Fibroblast of lung (primary cell): ENCODE data around the gene DNAJC1.

ENCODE experiments used
- EZH2 ChIP-seq: IDR thresholded peaks from 2 replicates; pipeline ENCODE4 v1.5.1; 2012; ENCODE audit warnings: low read length, control low read depth, mild to moderate bottlenecking; ENCODE audit errors: missing control alignments
- TF ChIP-seq, protein P1 (sequence below), 2 donors: IDR thresholded peaks in 1 of 2; conservative IDR thresholded peaks in 1 of 2; 1 replicate in 1 of 2; 2 replicates in 1 of 2; pipeline ENCODE4 v1.5.1; 2011 to 2012; ENCODE audit warnings: low read length in 2 of 2, control low read depth in 1 of 2, inconsistent platforms in 1 of 2, low read depth in 1 of 2, mild to moderate bottlenecking in 1 of 2

DNA sequence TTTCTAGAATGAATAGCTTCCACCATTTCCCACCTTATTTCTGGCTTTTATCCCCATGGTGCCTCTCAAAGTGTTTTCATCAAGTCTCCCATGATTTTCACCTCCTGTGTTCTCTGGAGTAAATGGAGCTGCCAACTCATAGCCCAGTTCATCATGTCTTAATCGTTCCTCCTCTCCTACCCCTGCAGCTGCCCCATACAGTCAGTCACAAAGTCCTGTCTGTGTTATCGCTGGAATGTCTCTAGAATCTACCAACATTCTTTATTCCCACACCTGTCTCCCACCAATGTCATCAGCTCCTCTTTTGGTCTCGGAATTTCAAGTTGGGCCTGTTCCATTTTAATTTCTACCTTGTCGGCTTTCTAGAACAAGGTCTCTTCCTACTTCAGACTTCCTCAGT is 290.6 kb downstream of the DNAJC1 start:
- TF ChIP-seq, protein P1, sequence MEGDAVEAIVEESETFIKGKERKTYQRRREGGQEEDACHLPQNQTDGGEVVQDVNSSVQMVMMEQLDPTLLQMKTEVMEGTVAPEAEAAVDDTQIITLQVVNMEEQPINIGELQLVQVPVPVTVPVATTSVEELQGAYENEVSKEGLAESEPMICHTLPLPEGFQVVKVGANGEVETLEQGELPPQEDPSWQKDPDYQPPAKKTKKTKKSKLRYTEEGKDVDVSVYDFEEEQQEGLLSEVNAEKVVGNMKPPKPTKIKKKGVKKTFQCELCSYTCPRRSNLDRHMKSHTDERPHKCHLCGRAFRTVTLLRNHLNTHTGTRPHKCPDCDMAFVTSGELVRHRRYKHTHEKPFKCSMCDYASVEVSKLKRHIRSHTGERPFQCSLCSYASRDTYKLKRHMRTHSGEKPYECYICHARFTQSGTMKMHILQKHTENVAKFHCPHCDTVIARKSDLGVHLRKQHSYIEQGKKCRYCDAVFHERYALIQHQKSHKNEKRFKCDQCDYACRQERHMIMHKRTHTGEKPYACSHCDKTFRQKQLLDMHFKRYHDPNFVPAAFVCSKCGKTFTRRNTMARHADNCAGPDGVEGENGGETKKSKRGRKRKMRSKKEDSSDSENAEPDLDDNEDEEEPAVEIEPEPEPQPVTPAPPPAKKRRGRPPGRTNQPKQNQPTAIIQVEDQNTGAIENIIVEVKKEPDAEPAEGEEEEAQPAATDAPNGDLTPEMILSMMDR (conservative IDR thresholded peaks at IDR 0.05 in 1 of 2, IDR thresholded peaks at IDR 0.05 in 1 of 2; ENCODE audit: low read depth in 1 of 2, low read length in 2 of 2), result no peak
- no peak for TF ChIP-seq EZH2
